HG02943 (cell line): ENCODE data around the gene ZNF677.
"Not testable (repeated sequence)": the region's sequence is repeated elsewhere in the genome, so short reads cannot be mapped to it uniquely, and the experiment has no call there.

ENCODE experiments used
- ATAC-seq: cut with Tn5 transposase; IDR thresholded peaks from one replicate; pipeline ENCODE4 v1.9.1; 2021; ENCODE audit warnings: mild to moderate bottlenecking, low read depth, moderate library complexity; ENCODE audit not compliant: unreplicated experiment

ZNF677 gene

DNA sequence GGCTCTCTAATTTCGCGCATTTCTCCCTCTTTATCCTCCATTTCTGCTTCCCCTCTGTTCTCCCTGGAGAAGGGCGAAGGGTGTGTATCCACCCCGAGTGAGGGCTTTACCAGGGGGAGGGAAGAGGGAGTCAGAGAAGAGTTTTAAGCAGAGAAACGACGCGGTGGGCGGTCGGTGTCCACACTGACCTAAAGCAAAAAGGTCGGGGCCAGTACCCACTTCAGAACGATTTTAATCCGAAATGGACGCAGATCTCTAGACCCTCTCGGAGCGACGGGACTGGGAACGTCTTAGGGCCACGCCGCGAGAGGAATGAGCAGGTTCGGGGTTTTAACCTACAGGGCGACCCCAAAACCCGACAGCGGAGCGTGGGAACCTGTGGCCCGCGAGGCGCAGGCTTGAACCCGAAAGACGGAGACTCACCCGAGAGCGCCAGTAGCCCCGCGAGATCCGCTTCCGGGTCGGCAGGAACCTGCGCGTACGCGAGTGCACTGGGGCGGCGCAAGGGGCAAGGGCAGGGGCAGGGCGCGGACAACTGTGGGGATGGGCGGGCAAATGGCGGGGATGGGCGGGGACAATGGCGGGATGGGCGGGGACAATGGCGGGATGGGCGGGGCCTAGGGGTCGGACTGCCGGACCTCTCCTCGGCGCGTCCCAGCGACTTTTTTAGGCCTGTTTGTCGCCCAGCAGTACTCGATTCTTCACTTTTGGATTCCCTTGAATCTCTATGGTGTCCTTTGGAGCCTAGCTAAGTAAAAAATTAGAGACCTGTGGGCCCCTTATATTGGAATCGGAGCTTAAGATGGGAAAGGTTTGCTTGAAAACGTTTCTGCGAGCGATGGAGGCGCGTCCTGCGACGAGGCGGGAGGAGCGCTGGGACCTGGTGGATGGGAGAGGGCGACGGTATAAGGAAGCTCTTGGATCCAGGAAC is at the start of gene ZNF677:
Gene ZNF677 (minus strand): TSS at position 463 of the 931 bp plus-strand sequence. CDS start 3,323 bp downstream, outside the sequence.
- ATAC-seq = no peak

DNA sequence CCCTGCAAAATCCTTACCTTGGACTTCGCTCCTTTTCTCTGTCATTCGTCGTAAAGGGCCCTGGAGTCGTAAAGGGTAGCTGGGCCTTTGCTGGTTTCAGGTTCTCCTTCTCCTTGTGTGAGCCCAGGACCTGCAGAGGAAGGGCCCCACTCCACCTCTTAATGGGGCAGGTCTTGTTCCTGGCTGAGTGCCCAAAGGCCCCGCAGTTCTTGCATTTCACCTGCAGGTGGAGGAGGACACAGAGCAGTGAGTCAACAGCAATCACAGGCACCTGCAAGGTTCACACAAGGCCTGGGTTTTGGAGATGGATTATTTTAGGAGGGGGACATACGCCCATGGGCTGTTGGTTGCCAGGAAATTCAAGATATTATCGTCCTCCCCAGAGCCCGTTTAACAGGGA is 46.7 kb upstream of the ZNF677 start:
- not testable (repeated sequence) for ATAC-seq

DNA sequence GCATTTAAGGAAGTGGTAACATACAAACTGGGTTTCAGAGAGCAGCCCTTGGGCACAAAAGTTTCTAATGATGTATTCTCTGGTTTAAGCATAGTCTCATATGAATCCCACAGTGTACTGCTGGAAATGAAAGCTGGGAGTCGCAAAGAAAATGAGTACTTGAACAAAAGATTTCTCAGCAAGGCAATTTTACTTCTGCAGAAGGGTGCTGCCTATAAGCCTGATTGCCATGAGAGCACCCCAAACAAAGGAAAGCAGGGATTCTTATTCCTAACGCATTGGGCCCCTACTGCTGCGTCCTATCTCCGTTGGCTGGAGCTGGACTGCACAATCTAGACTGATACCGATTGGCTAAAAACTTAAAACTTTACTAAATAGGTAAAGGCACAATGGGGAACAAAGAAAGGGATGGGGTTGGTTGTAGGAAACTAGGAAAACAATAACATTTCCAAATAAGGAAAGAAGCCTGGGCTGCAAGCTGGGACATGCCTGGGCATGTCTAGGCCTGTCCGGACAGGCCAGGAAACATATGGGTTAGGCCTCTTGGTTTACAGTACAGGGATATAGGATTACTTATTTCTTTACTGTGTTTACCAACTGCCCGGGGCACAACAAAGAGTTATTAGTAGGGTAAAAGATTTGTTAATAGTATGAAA is 40.2 kb upstream of the ZNF677 start:
- no peak for ATAC-seq

DNA sequence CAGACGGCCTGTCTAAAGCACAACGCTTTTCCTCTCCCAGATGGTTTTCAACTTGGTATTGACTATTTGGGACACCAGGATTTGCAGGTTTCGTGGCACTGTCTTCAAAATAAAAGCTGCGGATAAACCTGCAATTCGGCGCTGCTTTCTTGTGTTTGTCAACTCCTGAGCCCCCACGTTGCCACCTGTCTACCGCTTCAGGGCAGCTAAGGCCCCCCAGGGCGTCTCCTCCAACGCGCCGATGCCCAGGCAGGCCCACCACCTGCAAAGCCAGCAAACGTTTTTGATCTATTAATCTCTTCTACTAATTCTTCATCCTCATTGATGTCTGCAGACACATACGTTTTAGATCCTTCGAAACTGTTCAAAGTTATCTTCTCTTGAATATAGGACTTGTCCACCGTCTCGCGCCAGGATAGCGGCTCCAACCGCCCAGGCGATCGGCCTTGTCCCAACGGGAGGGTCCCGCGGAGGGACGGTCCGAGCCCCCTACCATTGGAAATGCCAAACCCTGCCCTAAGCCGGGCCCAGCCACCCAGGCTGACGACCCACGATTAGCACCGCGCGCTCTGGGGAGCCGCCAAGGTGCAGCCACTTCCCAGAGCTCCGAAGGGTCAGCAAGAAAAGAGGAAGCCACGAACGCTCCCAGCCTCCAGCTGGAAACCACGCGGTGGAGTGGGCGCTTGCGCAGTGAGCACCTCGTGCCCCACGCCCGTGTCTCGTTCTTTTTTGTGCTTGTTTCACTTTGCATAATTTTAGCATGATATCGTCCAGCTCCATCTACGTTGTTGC is 36.3 kb upstream of the ZNF677 start:
- no peak for ATAC-seq

DNA sequence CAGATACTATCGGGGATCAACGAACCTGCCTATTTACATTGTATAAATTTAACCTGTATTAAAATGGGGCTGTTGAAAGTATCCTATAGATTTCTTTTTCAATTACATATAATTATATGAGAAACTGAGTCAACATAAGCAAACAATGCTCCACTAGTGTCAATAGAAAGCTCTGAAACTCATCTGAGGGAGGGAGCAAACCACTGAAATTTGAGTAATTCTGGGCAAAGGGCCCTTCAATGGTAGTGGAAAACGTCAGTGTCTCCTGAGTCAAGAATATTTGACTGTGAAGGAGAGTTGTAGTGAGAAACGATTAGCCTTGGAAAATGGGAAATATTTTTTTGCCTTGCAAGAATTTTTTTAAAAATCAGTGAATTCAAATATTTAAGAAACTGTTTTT is 30.4 kb upstream of the ZNF677 start:
- ATAC-seq = no peak

DNA sequence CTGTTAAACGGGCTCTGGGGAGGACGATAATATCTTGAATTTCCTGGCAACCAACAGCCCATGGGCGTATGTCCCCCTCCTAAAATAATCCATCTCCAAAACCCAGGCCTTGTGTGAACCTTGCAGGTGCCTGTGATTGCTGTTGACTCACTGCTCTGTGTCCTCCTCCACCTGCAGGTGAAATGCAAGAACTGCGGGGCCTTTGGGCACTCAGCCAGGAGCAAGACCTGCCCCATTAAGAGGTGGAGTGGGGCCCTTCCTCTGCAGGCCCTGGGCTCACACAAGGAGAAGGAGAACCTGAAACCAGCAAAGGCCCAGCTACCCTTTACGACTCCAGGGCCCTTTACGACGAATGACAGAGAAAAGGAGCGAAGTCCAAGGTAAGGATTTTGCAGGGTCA is 27.3 kb upstream of the ZNF677 start:
- ATAC-seq = not testable (repeated sequence)

DNA sequence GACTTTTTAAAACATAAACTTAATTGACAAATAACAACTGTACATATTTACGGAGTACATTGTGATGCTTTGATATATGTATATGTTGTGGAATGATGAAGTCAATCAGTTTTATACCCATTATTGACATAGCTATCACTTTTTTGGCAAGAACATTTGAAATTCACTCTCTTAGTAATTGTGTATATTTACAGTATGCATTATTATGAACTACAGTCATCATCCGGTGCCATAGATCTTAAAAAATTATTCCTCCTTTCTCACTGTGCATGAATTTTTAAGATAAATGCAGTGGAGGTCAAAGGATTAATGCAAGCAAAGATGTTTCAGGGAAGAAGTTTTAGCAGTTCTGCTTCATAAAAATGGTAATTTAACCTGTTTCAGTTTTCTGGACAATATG is 20.8 kb upstream of the ZNF677 start:
- ATAC-seq = no peak

DNA sequence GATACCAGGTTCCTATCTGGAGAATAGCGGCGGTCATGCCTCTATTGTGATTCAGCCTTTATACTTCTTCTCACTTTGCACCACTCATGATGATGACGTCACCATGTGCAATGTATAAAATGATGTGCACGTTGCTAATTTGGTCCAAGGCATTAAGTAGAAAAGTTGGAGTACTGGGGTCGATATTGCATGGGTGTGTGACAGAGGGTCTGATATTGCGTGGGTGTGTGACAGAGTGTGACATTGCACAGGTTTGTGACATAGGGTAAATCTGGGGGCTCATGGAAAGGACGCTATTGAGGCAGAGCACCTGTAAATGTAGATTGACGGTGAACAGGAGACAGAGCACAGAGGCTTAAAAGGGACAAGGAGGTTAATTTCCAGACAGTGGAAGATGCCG is 17.4 kb upstream of the ZNF677 start:
- no peak for ATAC-seq

DNA sequence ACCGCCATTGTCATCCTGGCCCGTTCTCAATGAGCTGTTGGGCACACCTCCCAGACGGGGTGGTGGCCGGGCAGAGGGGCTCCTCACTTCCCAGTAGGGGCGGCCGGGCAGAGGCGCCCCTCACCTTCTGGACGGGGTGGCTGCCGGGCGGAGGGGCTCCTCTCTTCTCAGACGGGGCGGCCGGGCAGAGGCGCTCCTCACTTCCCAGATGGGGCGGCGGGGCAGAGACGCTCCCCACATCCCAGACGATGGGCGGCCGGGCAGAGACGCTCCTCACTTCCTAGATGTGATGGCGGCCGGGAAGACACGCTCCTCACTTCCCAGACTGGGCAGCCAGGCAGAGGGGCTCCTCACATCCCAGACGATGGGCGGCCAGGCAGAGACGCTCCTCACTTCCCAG is 15.2 kb upstream of the ZNF677 start:
- not testable (repeated sequence) for ATAC-seq

DNA sequence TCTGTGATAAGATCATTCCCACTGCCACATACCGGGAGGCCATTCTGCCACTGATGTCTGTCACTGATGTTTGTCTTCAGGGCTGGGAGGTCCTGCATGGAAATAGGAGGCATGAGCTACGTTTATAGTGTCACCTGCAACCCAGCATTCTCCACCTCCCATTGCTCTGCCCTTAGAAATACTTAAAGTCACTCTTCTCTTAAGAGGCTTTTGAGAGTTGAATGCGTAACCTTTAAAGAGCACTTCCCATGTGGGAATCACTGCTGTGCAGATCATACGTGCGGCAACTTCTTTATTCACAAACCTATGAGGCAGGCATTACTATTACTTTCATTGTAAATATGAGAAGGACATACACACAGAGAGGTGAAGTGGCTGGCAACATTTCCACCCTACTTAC is 12.9 kb upstream of the ZNF677 start, which contains the start of gene VN1R4:
Gene VN1R4 (minus strand): TSS at position 101 of the 400 bp plus-strand sequence. CDS start 58 bp downstream, at position 43.
- not testable (repeated sequence) for ATAC-seq

DNA sequence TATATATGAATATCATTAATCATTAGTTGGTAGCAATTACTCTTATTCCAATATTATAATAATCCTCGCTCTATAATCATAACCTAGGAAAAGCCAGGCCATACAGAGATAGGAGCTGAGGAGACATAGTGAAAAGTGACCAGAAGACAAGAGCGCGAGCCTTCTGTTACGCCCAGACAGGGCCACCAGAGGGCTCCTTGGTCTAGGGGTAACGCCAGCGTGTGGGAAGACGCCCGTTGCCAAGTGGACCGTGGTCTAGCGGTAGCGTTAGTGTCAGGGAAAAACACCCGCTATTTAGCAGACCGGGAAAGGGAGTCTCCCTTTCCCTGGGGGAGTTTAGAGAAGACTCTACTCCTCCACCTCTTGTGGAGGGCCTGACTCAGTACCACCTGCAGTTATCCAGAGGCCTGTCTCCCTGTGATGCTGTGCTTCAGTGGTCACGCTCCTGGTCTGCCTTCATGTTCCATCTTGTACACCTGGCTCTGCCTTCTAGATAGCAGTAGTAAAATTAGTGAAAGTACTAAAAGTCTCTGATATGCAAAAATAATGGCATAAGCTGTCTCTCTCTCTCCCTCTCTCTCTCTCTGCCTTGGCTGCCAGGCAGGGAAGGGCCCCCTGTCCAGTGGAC is 3.2 kb upstream of the ZNF677 start, which contains the start of gene VN1R2:
Gene VN1R2 (plus strand): TSS at position 578 of the 628 bp plus-strand sequence. CDS start 84 bp downstream, outside the sequence.
- ATAC-seq = not testable (repeated sequence)

DNA sequence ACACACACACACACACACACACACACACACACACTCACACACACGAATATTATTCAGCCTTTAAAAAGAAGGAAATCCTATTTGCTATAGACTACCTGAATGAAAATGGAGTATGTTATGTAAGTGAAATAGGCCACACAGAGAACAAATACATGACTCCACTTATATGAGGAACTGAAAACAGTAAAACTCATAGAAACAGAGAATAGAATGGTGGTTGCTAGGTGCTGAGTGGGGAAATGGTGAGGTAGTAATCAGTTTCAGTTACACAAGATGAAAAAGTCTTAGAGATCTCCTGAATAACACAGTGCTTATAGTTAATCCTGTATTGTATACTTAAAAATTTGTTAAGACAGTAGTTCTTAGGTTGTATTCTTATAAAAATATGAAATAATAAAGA is 8.2 kb downstream of the ZNF677 start:
- ATAC-seq = no peak

DNA sequence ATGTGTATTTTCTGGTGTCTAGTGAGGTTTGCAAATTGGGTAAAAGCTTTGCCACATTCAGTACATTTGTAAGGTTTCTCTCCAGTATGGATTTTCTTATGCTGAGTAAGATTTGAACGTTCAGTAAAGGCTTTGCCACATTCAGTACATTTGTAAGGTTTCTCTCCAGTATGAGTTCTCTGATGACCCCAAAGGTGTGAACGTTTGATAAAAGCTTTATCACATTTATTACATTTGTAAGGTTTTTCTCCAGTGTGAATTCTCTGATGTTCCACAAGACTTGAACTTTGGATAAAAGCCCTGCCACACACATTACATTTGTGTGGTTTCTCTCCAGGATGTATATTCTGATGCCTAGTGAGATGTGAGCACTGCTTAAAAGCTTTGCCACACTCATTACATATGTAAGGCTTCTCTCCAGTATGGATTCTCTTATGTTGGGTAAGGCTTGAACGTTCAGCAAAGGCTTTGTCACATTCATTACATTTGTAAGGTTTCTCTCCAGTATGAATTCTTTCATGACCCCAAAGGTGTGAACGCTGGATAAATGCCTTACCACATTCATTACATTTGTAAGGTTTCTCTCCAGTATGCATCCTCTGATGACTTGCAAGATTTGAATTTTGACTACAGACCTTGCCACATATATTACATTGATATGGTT is 17.4 kb downstream of the ZNF677 start:
- ATAC-seq = no peak

DNA sequence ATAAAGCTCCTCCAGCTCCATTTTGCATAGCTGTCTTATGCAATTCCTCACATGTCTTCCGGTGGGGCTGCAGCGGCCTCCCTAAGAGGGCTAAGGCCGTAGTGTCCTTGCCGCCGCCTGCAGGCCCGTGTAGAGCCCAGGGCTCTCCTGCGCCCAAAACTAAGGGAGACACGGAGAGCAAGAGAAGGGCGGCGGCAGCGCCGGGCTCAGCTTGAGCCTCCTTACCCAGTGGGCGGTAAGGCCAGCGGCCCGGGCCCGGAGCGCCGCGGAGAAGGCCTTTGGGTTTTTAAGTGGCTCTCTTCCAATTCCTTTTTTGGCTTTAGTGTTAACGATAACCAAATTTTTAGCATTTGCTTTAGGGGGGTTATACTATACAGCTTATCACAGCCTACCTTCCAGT is 30.1 kb downstream of the ZNF677 start:
- ATAC-seq = no peak

DNA sequence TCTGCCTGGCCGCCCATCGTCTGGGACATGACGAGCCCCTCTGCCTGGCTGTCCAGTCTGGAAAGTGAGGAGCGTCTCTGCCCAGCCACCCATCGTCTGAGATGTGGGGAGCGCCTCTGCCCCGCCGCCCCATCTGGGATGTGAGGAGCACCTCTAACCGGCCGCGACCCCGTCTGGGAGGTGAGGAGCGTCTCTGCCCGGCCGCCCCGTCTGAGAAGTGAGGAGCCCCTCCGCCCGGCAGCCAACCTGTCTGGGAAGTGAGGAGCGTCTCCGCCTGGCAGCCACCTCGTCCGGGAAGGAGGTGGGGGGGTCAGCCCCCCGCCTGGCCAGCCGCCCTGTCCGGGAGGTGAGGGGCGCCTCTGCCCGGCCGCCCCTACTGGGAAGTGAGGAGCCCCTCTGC is 32.0 kb downstream of the ZNF677 start:
- not testable (repeated sequence) for ATAC-seq

DNA sequence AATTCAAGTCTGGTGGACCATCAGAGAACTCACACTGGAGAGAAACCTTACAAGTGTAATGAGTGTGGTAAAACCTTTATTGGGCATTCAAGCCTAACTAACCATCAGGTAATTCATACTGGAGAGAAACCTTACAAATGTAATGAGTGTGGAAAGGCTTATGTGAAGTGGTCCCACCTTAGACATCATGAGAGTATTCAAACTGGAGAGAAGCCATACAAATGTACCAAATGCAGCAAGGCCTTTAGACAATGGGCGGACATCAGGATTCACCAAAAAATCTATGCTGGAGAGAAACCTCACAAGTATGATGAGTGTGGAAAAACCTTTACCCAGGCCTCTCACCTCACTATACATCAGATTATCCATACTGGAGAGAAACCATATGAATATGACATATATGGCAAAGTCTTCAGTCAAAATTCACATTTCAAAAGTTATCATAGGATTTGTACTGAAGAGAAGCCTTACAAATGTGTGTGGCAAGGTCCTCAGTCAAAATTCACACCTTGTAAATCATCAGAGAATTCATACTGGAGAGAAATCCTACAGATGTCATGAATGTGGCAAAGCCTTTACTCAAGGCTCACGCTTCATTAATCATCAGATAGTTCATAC is 41.9 kb downstream of the ZNF677 start:
- ATAC-seq = no peak

DNA sequence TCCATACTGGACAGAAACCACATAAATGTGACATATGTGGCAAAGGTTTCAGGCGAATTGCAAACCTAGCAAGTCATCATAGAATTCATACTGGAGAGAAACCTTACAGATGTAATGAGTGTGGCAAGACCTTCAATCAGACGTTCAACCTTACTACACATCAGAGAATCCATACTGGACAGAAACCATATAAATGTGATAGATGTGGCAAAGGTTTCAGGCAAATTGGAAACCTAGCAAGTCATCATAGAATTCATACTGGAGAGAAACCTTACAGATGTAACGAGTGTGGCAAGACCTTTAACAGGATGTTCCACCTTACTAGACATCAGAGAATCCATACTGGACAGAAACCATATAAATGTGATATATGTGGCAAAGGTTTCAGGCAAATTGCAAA is 43.1 kb downstream of the ZNF677 start:
- ATAC-seq = not testable (repeated sequence)

DNA sequence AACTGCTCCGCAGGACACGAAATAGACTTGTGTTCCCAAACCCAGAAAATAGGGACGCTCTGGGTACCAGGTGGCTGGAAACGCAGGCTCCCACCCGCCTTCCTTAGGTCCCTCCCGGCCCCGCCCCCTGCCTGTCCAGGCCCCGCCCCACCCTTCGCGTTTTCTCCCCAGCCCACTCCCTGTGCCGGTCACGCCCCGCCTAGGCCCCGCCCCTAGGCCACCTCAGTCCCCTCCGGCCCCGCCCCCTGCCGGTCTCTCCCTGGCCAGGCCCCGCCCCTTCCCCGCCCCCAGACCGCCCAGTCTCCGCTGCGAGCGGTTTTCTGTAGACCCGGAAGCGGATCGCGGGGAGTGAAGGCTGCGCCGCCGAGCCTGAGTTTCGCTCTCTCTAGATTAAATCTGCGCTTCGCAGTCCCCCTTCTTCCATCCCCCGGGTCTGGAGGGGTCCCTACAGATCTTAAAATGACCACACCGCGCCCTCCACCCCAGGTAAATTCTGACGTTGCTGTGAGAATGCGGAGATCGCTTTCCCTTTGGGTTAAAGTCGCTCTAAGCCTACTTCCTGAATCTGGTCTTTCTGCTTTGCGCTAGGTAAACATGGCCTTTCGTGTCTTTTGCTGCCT is 57.8 kb downstream of the ZNF677 start:
- no peak for ATAC-seq
